ENCODE measurements around the gene FCHSD2.

DNA sequence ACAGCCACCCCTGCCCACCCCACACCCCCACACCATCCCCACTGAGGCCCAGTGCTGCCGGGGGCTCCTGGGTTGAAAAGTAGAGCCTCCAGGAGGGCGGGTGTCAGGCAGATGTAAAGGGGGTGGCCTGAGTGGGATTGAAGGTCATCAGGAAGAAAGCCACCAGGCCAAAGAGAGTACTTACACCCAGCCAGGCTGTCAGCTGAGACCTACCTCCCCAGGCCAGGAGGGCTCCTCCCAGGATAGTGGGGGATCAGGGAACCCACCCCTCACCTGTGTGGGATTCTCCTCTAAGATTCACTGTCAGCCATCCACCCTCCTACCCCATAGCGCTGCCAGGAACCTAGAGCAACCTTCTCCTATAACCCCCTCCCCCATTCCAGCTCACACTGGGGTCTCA is 17.2 kb upstream of the FCHSD2 start:
- TF ChIP-seq CTCF (optimal IDR thresholded peaks at IDR 0.05 in 1 of 3, IDR thresholded peaks at IDR 0.05 in 1 of 3, conservative IDR thresholded peaks at IDR 0.05 in 1 of 3; ENCODE audit: extremely low read depth in 1 of 3, insufficient read depth in 2 of 3, low read length in 3 of 3) = no peak
- no peak for TF ChIP-seq EZH2 (IDR thresholded peaks at IDR 0.05; ENCODE audit: low read length)
